ENCODE data around the gene FLT1.

Gene FLT1, protein sequence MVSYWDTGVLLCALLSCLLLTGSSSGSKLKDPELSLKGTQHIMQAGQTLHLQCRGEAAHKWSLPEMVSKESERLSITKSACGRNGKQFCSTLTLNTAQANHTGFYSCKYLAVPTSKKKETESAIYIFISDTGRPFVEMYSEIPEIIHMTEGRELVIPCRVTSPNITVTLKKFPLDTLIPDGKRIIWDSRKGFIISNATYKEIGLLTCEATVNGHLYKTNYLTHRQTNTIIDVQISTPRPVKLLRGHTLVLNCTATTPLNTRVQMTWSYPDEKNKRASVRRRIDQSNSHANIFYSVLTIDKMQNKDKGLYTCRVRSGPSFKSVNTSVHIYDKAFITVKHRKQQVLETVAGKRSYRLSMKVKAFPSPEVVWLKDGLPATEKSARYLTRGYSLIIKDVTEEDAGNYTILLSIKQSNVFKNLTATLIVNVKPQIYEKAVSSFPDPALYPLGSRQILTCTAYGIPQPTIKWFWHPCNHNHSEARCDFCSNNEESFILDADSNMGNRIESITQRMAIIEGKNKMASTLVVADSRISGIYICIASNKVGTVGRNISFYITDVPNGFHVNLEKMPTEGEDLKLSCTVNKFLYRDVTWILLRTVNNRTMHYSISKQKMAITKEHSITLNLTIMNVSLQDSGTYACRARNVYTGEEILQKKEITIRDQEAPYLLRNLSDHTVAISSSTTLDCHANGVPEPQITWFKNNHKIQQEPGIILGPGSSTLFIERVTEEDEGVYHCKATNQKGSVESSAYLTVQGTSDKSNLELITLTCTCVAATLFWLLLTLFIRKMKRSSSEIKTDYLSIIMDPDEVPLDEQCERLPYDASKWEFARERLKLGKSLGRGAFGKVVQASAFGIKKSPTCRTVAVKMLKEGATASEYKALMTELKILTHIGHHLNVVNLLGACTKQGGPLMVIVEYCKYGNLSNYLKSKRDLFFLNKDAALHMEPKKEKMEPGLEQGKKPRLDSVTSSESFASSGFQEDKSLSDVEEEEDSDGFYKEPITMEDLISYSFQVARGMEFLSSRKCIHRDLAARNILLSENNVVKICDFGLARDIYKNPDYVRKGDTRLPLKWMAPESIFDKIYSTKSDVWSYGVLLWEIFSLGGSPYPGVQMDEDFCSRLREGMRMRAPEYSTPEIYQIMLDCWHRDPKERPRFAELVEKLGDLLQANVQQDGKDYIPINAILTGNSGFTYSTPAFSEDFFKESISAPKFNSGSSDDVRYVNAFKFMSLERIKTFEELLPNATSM (N-terminal part only)

GRCh38 chr13:28494778-28495537, at the start of gene FLT1:
FLT1 (minus strand) TSS chr13:28495128; CDS start chr13:28494843, 285 bp downstream.
- no peak for FAIRE-seq

DNA sequence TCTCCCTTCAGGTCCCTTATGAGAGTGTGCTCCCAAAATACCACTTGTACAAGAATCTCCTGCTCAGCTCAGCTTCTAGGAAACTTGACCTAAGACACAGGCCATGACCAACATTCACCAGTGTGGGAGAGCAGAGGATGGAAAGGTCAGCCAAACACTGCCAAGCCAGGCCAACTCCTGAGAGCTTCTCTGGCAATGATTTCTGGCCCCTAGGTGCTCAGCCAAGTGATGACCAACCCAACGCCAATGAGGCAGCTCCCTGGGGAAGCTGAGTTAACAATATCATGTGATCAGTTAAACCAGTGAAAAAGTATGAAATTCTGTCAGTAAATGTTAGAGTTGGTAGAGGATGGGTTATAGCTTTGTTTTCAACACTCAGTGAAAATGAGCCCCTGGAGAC, 49.1 kb upstream of the FLT1 start:
- no peak for FAIRE-seq

GRCh38 chr13:28542804-28543203, 47.9 kb upstream of the FLT1 start:
- no peak for FAIRE-seq

DNA sequence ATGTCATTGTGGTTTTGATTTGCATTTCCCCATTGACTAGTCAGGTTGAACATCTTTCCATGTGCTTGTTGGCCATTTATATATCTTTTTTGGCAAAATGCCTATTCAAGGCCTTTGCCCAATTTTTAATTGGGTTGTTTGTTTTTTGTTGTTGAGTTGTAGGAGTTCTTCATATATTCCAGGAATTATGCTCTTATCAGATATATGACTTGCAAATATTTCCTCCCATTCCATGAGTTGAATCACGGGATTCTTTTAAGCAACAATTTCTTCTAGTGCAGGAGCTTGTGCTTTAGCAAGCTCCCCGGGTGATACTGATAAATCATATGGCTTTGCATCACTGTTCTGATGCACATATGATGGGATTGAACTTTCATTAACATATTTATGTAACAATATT, 47.0 kb upstream of the FLT1 start:
- FAIRE-seq: no peak

- no peak for FAIRE-seq
Observed at GRCh38 chr13:28540612-28541011, 45.7 kb upstream of the FLT1 start.

GRCh38 chr13:28539625-28540286, 44.8 kb upstream of the FLT1 start:
- FAIRE-seq: no peak

- no peak for FAIRE-seq
Observed at GRCh38 chr13:28538932-28539331, 44.0 kb upstream of the FLT1 start.

DNA sequence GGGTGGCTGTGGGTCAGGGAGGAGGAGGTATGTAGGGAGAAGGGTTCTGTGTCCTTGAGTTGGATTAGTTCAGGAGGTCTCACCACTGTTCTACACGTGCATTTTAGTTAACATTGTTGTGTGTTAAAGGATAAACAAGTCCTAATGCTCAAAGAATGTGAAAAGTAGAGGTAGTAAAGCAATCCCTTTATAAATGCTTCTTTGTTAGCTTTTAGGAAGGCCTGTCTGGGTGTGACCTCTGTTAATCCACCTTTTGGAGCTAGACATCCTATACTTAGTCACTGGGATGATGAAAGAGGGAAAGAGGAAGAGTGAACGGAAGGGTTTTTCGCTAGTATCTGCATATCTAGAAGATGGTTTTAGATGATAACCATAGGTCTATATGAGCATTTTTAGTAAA, 42.2 kb upstream of the FLT1 start:
- no peak for FAIRE-seq

DNA sequence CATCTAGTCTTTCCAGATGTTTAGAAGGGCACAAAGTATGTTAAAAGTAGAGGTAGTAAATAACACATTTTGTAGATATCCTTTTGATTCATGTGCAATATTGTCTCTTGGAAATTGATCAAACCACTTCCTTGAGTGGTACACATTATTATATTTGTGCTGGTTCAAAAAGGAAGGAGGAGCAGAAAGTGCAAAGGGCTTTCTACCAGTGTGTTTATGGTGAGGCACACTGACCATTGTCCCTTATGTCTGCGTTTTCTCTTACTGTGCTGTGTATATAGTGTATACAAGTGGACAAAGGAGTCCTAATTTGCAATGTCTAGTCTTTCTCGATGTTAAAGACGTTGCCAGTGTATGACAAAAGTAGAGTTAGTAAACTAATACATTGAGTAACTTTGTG, 41.4 kb upstream of the FLT1 start:
- no peak for FAIRE-seq

- FAIRE-seq: no peak
Observed at GRCh38 chr13:28535734-28536133, 40.8 kb upstream of the FLT1 start.

GRCh38 chr13:28534801-28535200, 39.9 kb upstream of the FLT1 start:
- FAIRE-seq: no peak

DNA sequence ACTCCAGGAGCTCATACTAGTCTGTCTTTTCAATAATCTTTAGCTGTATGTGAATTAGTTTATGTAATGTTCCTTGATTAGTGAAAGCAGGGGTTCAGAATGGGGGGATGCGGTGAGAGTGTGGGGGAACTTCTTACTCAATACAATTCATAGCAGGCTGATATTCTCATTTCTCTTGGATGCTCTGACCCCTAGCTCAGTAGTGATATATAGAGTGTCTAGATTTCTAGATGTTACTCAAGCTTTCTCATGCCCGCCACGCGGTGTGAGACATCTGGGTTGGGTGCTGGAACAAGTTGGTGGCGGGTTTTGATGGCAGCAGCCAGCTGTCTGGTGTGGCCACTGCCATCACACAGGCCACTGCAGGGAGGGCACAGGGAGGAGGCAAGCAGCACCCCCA, 39.3 kb upstream of the FLT1 start:
- no peak for FAIRE-seq

- no peak for FAIRE-seq
Observed at GRCh38 chr13:28533441-28534166, 38.7 kb upstream of the FLT1 start.

DNA sequence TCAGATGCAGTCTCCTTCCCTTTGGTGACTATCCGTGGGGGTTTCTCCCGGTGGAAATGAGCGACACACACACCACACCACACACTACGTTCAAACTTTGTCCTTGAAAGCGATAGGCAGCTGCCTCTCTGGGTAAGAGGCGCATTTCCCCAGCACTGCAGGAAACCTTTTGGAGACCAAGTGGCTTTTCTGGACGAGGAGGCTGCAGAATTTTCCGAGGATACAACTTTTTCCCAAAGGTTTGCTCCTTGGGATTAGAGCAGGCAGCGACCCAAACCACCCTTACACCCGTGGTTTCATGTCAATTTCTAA, 38.2 kb upstream of the FLT1 start:
- no peak for FAIRE-seq

GRCh38 chr13:28532388-28533124, 37.6 kb upstream of the FLT1 start:
- no peak for FAIRE-seq

DNA sequence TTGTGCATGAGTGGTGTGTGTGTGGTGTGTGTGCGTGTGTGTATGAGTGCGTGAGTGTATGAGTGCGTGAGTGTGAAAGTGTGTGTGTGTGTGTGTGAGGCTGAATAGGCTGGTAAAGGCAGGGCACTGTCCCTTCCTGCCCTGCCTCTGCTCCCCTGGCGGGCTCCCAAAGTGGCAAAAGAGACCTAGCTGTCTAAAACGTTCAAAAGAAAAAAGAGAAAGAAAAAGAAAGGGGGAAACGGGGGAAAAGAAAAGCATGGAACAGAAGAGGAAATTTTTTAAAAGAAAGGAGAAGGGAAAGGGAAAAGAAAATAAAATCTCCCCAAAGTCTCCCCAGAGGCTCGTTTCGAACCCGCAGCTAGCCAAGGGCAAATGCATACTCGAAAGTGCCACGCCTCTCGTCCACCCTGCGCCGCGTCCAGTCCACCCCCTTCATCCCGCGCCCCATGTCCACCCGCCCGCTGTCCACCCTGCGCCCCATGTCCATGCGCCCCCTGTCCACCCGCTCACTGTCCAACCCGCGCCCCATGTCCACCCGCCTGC, 37.0 kb upstream of the FLT1 start:
- no peak for FAIRE-seq

DNA sequence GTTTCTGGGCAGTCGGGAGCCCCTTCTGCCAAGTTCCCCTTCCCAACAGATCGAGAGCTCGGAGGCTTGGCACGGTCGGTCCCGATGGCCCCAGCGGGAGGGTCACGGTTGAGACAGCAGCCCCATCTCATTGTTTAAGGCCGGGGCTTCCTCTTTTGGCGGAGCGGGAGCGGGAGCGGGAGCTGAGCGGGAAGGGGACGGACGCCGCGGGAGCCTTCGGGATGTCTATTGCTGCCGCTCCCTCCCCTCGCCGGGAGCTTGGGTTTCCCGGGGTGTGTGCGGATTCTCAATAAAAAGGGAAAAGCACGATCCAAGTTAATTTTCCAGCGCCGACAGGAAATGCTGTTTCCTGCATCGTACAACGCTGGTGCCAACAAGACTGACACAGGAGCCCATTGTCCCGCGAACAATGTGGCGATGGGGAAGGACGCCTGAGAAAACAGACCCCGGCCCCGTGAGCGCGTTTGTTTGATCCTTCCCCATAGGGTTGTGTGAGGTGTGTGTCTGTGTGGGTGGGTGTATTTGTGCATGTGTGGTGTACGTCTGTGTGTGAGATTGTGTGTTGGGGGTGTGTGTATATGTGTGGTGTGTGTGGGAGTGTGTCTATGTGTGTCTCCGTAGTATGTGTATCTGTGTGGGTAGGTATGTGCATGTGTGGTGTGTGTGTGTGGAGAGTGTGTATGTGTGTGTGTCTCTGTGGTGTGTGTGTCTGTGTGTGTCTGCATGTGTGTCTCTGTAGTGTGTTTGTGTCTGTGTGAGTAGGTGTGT, 36.3 kb upstream of the FLT1 start:
- FAIRE-seq: no peak

DNA sequence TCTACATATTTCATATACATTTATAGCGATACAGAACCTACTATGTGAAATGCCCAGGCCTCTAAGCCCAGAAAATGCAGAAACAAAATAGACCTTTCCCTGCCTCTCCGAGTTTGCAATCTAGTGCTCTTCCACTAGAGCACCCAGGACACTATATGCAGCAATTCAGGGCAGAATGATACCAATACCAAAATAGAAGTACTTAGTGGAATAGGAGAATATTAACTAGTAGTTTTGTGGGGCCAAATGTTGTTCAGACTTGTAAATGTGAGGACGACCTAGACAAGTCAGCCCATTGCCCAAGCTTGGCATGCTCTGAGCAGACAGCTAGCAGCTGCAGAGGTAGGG, 35.8 kb upstream of the FLT1 start:
- no peak for FAIRE-seq

GRCh38 chr13:28529836-28530235, 34.9 kb upstream of the FLT1 start:
- FAIRE-seq: no peak

GRCh38 chr13:28528848-28529247, 33.9 kb upstream of the FLT1 start:
- no peak for FAIRE-seq
